HG03175 (cell line): ENCODE measurements around the gene BIK.
"Not testable (repeated sequence)": the region's sequence is repeated elsewhere in the genome, so short reads cannot be mapped to it uniquely, and the experiment has no call there.

ENCODE experiments used
- ATAC-seq: cut with Tn5 transposase; IDR thresholded peaks from one replicate; pipeline ENCODE4 v1.9.1; 2021; ENCODE audit warnings: mild to moderate bottlenecking, moderate library complexity; ENCODE audit not compliant: unreplicated experiment

The BIK gene

DNA sequence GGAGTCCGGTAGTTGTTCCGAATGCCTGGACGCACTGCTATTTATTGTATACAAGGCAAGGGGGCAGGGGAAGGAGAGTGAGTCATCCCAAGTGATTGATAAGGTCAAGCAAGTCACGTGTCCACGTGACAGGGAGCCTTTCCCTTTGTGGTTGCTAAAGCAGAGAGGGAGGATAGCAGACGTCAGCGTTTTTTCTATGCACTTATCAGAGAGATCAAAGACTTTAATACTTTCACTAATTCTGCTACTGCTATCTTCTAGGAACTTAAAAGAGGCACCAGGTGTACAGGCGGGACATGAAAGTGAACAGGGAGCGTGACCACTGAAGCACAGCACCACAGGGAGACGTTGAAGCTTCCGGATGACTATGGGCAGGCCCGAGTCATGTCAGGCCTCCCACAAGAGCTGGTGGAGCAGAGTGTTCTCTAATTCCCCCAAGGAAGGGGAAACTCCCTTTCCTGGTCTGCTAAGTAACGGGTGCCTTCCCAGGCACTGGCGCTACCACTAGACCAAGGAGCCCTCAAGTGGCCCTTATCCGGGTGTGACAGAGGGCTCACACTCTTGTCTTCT lies 6.4 kb upstream of the BIK start:
- not testable (repeated sequence) for ATAC-seq

DNA sequence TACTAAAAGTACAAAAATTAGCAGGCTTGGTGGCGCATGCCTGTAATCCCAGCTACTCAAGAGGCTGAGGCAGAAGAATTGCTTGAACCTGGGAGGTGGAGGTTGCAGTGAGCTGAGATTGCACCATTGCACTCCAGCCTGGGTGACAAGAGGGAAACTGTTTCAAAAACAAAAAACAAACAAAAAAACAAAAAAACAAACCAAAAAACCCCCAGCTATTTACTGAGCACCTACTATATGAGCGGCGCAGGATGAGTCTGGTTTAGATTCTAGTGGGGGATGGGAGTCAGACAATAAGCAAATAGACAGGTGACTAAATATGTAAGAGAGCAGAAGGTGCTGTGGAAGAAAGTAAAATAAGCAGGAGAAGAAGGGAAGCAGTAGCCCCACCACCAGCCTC lies 5.6 kb upstream of the BIK start:
- not testable (repeated sequence) for ATAC-seq

DNA sequence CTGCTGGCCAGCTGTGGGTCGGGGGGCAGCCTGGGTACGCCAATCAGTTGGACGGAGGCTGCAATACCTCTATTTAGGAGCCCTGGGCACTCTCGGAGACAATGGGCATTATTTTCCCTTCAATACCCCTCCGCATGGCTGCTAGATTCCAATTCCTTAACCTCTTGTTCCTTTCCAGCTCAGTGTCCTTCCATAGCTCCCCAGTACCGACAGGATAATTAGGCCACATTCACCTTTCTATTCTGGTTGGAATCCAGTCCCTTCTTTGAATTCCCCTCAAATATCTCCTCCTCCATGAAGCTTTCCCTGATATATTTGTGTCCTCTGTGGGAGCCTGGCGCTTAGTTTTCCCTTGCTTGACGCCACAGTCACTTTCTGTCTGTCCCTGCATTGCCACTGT lies 4.2 kb upstream of the BIK start:
- no peak for ATAC-seq

DNA sequence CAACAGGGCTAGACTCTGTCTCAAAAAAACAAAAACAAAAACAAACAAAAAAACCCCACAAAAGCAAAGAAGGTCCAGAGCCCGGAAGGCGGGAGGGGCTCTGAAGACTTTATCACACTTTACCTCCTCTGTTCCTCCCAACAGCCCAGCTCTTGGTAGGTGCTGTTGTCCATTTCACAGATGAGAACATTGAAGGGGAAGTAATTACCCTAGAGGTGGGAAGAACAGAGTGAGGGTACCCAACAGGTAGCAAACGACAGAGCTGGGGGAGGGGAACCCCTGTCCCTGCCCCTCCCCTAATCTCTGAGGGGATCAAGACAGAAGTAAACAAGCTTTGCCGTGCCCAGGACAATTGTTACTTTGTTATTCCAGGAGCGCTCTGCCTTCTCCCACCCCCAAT lies 1.0 kb upstream of the BIK start:
- ATAC-seq = no peak

DNA sequence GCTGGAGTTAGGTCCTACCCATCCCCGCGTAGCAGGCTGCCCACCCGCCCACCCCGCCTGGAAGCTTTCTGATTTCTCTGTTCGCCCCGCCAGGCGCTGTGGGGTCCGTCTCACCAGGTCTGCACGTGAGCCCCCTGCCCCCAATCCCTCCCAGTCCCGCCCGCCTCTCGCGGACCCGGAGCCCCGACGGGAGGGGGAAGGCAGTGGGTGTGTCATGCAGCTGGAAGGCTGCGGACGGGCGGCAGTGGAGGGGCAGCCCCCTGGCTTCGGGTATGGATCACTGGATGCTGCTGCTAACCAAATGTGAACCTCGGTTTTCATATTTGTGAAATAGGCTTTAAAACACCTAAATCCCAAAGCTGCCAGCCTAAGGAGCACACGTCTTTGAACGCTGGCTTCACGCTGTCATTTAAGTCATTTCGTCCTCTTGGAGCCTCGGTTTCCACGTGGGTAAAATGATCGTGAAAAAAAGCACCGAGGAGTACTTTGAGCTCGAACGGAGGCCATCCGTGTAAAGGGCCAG lies 568 bp upstream of the BIK start:
- ATAC-seq = no peak

DNA sequence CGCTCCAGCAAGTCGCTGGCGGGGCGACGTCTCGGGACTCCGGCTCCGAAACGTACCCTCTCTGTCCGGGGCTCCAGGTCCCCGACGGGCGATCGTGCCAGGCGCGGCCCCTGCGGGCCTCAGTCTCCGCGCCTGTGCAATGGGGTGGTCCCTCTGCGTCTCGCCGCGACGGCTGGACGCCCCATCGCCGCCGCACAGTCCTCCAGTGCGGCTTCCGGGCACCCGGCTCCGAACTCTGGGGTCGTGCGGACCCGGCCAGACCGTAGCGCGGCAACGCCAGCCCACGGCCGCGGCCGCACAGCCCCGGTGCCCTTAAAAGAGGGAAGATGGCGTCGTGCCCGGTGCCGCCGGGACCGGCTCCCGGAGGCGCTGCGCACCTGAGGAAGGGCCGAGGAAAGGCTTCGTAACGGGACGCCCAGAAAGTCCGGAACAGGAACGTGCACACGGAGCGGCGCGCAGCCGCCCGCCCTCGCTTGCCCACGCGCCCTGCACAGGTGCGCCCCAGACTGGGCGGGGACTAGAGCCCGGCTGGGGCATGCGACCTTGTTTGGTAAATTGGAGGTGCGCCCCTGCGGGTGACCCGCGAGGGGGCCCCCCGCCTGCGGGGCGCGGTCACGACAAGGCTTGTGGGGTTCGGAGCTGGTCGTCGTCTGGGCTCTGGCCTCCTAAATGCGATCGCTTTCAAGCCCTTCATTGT lies 525 bp downstream of the BIK start:
- ATAC-seq = no peak

DNA sequence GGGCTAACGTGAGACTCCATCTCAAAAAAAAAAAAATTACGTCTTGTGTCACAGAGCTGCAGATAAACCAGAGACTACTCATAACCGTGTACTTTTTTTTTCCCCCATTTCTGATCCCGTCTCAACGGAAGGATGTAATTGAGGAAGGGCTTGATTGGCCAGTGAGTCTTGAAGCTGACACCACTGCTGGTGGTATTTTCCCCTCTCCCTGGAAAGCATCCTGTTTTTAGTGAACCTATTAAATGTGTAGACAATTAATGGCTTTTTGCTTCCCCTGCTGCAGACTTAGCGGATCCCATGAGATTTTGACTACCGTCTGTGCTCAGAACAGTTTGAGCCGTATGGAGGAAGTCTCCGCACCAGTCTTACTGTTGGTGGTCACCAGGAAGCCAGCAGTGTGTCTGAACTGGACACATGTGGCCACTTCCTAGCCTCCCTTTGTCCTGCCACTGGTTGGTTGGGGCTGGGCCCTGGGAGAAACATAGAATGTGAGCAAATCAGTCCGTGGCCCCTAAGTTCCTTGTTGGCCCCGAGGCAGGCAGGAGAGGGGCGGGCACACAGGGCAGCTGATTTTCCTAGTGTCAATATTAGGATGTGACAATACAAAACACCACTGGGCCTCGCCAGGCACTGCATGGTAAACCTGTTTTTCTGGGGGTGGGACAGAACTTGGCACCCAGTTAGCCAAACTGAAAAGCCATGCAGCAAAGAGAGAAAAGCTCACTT lies 3.1 kb downstream of the BIK start:
- no peak for ATAC-seq

DNA sequence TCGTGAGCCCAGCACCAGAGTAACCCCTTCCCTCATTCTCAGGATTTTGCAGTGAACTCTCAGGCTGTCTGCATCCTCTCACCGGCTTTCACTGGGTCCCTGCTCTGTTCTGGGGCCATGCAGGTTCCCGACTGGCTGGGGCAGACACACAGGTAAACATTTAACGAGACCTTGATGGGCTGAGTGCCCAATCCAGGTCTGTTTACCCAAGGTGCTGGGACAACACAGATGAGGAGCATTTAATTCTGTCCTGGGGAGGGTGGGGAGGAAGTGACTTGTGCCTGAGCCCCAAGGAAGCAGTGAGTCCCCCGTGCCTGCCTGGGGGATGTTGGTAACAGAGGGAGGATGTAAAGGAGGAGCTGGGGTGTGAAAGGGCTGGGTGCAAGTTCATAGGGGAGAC lies 4.4 kb downstream of the BIK start:
- no peak for ATAC-seq

DNA sequence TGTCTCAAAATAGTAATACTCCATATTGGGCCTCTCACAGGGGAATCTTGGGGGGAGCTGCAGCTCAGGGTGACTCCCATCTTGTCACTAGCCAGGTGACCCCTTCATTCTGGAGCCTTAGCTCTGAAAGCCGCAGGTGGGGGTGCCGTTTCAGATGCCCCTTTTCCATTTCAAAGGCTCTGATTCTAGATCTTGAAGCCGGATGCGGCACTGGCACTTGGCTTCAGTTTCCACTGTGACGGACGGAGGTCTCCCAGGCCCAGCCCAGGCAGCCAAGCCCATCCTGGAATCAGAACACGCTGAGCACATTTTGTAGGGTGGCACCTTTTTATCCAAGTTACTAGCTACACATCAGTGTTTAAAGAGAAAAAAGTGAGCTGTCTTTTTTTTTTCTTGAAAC lies 6.4 kb downstream of the BIK start:
- no peak for ATAC-seq

DNA sequence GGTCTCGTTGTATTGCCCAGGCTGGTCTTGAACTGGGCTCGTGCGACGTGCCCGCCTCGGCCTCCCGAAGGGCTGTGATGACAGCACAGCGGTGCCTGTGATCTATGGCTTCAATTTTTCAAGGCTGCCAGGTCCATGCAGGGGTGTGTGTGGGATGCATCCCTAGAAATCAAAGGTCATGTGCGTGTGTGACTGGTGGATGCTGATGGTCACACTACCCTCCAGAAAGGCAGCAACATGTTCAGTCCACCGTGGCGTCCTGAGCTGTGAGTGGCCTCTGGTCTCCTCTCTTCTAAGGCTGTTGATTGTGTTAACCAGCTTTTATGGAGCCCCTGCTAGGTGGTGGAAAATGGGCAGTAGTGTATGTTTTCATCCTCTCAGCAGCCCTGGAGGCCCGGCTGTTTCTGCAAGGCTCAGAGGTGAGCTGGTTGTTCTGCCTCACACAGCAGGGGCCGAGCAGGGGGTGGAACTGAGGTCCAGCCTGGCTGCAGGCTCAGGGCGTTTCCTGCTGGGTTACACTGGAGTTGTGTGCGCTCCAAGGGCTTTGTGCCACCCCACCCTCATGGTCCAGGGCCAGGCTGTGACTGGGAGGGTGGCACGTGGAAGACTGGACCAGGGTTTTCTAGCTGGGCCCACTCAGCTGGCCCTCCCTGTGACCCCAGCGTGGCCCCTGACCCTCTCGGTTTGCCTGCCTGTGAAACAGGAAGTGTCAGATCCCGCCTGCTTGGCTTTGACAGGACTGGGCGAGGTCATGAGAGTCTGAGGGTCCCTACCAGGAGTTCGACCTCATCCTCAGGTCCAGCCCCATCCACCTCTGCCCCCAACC lies 7.7 kb downstream of the BIK start:
- ATAC-seq = no peak

DNA sequence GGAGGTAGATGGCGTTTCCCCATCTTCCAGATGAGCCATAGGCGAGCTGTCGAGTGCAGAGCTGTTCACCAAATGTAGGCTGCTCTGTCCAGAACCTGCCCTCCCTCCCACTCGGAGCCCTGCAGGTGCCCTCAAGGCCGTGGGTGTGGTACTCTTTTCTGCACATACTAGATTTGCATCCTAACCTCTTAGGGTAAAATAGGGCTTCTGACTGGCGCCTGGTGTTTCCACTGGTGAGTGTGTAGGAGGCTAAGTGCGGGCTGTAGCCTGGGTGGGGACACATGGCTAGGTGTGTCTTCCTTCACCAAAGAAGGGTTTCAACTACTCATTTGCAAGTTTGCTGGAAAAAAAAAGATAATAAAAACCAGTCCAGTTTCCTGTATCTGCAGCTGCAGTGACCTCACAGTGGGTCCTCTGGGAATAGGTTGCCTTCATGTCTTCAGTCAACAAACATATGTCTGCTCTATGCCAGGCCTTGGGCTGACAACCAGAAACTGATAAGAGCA lies 8.5 kb downstream of the BIK start:
- ATAC-seq = no peak

DNA sequence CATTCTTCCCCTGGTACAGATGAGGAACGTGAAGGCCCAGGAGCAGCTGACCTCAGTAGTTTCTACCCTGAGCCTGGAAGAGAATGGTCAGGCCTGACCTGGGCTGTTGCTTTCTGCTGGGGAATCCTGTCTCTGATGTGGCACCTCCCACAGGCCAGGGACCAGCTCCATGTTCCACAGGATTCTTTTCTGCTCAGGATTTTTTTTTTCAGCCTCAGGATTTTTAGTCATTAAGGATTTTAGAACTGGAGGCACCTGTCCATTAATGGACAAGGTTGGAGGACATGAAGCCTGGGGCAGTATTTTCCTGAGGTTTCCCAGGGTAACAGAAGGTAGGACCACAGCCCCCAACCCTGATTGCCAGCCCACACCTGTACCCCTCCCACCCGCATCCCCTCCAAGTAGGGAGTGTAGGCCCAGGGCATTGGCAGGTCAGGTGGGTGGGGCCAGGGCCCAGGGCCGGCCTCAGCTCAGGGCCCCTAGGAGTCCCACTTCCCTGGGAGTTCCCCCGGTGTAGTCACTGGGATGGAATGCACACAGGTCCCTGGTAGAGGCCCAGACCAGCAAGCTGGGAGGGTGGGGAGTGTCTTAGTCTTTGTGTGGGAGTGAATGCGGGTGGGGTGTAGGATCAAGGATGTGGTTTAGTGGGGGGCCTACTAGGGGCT lies 16.1 kb downstream of the BIK start:
- no peak for ATAC-seq

DNA sequence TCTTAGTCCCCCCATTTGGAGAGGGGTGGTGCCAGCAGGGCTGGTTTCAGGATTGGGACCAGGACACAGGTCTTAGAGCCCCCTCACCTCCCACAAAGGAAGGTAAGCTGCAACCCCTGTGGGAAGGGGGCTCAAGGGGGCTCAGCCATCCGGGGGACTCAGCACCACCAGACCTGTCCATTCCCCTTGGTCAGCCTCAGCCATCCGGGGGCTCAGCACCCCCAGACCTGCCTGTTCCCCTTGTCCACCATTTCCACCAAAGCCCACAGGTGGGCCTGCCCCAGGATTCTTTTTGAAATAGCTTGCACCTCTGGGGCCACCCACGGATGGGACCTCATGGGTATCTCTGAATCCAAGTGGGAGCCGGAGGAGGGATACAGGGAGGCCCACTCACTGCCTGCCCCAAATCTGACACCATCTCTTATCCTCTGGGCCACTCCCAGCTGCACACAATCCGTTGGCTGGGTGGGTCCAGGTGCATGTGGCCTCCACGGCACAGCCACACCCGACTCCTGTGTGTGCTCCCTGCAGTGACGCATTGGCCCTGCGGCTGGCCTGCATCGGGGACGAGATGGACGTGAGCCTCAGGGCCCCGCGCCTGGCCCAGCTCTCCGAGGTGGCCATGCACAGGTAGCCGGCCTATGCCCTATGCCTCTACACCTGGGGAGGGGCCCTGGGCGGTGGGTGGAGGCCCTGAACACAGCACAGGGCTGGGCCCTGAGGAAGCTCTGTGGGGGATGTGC lies 16.8 kb downstream of the BIK start:
- no peak for ATAC-seq

DNA sequence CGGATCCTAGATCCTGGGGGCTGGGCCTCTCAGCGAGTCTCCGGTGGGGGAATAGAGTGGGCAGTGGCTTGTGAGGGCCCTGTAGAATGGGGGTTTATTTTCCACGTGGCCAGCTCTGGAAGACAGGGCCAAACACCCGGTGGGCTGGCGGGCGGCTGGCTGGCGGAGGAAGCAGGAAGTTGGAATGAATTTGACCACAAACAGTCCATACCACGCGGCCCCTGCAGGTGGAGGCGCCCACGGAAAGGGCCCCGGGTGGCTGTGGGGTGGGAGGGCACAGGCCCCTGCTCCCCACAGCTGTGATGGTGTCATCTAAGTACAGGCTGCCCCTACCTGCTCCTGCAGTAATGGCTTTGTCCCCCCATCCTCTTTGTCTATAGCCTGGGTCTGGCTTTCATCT lies 17.6 kb downstream of the BIK start:
- no peak for ATAC-seq

DNA sequence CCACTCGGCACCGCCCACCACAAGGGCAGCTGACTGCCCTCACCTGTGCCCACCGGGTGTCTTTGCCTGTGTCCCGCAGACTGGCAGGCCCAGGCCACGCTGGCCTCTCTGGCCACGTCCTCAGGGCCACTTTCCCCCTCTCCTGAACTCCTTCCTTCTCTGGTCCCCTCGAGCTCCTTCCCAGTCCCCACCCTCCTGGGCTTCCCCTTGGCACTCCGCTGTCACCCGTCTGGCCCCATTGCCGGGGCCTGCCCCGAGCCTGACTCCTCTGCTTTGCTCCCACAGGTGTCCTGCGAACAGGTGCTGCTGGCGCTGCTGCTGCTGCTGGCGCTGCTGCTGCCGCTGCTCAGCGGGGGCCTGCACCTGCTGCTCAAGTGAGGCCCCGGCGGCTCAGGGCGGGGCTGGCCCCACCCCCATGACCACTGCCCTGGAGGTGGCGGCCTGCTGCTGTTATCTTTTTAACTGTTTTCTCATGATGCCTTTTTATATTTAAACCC lies 18.4 kb downstream of the BIK start:
- no peak for ATAC-seq

DNA sequence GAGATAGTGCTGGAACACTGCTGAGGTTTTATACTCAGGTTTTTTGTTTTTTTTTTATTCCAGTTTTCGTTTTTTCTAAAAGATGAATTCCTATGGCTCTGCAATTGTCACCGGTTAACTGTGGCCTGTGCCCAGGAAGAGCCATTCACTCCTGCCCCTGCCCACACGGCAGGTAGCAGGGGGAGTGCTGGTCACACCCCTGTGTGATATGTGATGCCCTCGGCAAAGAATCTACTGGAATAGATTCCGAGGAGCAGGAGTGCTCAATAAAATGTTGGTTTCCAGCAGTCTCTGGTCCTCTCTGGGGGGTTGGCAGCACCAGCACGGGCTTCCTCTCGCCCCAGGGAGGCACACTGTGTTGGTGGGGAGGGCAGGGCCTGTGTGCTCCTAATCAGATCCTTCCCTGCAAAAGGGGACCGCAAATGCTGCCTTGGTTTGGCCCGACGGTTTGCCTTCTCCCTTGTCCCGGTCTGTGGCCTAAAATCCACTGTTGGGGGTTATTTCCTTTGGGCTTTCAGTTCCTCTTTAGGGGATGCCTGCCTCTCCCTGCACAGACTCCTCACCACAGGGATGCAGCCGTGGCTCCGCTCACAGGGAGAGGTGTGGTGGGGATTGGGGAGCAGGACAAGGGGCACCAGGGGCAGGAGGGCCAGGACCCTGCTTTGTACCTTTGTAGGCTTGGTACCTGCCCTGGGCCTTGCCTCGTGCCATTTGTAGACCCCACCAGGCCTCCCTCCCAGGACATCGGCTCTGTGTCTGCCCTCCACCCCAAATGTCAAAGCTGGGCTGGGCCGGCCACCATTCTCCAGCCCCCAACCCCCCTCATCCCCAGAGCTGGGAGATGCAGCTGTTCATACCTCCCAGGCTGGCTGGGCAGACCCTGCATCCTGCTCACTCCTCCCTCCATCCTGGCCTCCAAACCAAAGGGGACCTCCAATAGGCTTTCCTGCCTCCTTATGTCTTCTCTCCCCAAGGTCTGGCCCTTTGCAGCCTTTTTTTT lies 19.2 kb downstream of the BIK start:
- ATAC-seq = no peak

DNA sequence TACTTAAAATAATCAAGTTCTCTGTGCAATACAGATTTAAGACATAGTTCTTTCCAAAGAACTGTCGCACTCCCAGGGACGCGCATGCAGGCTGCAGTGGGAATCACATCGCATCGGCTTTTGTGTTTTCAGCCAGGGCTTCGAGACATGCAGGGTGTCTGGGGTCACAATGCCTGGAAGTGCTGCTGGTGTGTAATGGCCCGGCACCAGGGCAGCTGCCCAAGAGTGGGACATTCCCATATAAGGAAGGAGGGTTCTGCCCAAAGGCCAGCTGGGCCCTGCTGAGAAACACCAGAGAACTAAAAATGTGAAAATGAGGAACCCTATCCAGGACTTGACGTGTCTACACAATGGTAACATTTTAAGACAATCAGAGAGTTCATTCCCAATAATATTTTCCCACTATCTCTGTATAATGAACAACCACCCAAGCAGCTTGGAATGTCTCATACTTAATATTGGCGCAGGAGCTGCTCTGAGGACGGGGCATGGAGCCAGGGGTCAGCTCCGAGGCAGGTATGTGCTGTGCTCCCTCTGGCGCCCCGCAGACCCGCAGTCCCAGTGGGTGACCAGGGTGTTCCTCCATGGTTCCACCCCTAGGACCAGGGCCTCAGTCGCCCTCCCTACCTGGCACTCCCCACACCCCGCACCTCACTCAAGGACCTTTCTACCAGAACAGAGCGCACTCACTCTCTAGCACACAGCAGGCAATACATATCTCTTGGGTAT lies 21.4 kb downstream of the BIK start:
- ATAC-seq = no peak

DNA sequence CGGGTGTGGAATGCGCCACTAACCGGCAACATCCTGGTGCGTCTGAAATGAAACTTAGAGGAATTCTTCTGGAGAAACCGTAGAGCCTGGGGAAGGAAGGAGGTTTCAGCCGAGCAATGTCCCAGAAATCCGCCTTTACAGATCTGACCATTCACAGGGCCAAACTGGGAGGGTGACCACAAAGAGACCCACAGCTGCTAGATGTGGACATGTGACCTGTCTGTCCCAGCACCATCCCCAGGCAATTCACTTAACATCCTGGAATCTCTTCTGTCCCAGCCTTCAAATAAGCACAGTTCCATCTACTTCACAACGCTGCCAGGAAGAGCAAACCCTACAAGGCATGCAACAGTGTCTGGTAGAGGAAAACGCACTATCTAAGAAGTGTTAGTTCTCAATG lies 22.9 kb downstream of the BIK start:
- ATAC-seq = no peak
